Spleen (tissue), 11 donors: Measurements from ENCODE around the gene KDM8. TPM values are rescaled to one million over a fixed set of nuclear protein-coding genes. Genes with fewer than 3 reads are reported as not detected.
"Not testable (repeated sequence)": the region's sequence is repeated elsewhere in the genome, so short reads cannot be mapped to it uniquely, and the experiment has no call there.

Experiments used
- DNase-seq: peaks from one replicate; pipeline ENCODE4 v3.0.0-alpha.2; 2020
- H3K27ac ChIP-seq, 8 donors: fragments of 200-600 bp; sonication (generic) in 7 of 8; 1 replicate in 4 of 8; 2 replicates in 4 of 8; pipeline versions ENCODE4 v1.5.0 to v1.8.0; 2016 to 2021; ENCODE audit warnings: inconsistent platforms in 4 of 8, mild to moderate bottlenecking in 4 of 8, moderate library complexity in 1 of 8
- H3K27me3 ChIP-seq, 7 donors: fragments of 200-600 bp; sonication (generic) in 6 of 7; replicated peaks in 1 of 7; 1 replicate in 4 of 7; 2 replicates in 3 of 7; pipeline versions ENCODE4 v1.5.0 to v1.8.0; 2016 to 2021; ENCODE audit warnings: inconsistent platforms in 3 of 7, mild to moderate bottlenecking in 1 of 7
- H3K36me3 ChIP-seq, 6 donors: fragments of 200-600 bp; sonication (generic) in 5 of 6; 1 replicate in 4 of 6; 2 replicates in 2 of 6; pipeline versions ENCODE4 v1.5.0 to v1.8.0; 2016 to 2021; ENCODE audit warnings: inconsistent platforms in 2 of 6
- H3K4me1 ChIP-seq, 6 donors: fragments of 200-600 bp; sonication (generic) in 5 of 6; 1 replicate in 3 of 6; 2 replicates in 3 of 6; pipeline versions ENCODE4 v1.5.0 to v1.8.0; 2016 to 2021; ENCODE audit warnings: inconsistent platforms in 3 of 6
- H3K4me3 ChIP-seq, 8 donors: fragments of 200-600 bp; sonication (generic) in 7 of 8; 1 replicate in 4 of 8; 2 replicates in 4 of 8; pipeline versions ENCODE4 v1.5.0 to v1.8.0; 2016 to 2021; ENCODE audit warnings: inconsistent platforms in 4 of 8, mild to moderate bottlenecking in 4 of 8, moderate library complexity in 2 of 8
- H3K9me3 ChIP-seq, 8 donors: fragments of 200-600 bp; sonication (generic) in 7 of 8; 1 replicate in 4 of 8; 2 replicates in 4 of 8; pipeline versions ENCODE4 v1.5.0 to v1.8.0; 2016 to 2021; ENCODE audit warnings: inconsistent platforms in 4 of 8
- CTCF ChIP-seq, 11 experiments: fragments of 200-600 bp in 7 of 11; fragments of 450-650 bp in 4 of 11; sonication (generic) in 4 of 11; IDR thresholded peaks in 8 of 11; conservative IDR thresholded peaks in 3 of 11; 1 replicate in 7 of 11; 2 replicates in 4 of 11; pipeline versions ENCODE4 v1.4.0 to v1.8.0; 2016 to 2021; ENCODE audit warnings: antibody characterized with exemption in 11 of 11, inconsistent platforms in 4 of 11, mild to moderate bottlenecking in 1 of 11
- POLR2A ChIP-seq, 3 donors: fragments of 450-650 bp; IDR thresholded peaks; one replicate each; pipeline ENCODE4 v1.5.1; 2017; ENCODE audit warnings: antibody characterized with exemption in 3 of 3, mild to moderate bottlenecking in 1 of 3
- POLR2AphosphoS5 ChIP-seq, 3 donors: sonication (generic); formaldehyde crosslinking; IDR thresholded peaks; one replicate each; pipeline ENCODE4 v1.5.1; 2017; ENCODE audit warnings: antibody characterized with exemption in 3 of 3
- WGBS, 5 donors: extraction: QIAGEN DNeasy Blood & Tissue Kit in 3 of 5; methylation state at CpG; one replicate each; pipeline versions ENCODE4 v1.1.5 to v1.1.7; 2013 to 2018; 5-methylcytosine and 5-hydroxymethylcytosine counted together
- intact Hi-C: fragments of 100-400 bp; cut with DNase I; formaldehyde crosslinking; loops from one replicate; pipeline ENCODE4 v1.15.0; 2023; ENCODE audit warnings: low total_unique reads
- polyA plus RNA-seq, 3 donors: library from polyadenylated mRNA; stranded (reverse); fragments of 200-250 nt; gene quantifications; one replicate each; pipeline ENCODE4 v1.2.1, GENCODE V29; 2013
- total RNA-seq, 7 donors: library from RNA; depleted of rRNA in 3 of 7; stranded (reverse); fragments of >200 nt in 3 of 7; fragmentation: NEBNext Ultra II Directional in 4 of 7; extraction: Animal tissue kit (Norgen Biotek cat#: 25700) in 4 of 7; gene quantifications; one replicate each; pipeline versions ENCODE4 v1.1.0 to v1.2.1, GENCODE V29; 2016 to 2021
- donor health status: healthy with polysubstance abuse.
- donor health status: DM: no; HTN: no; CAD: no; lungs with moderate emphysema.
- donor health status: DM: no; HTN: no; CAD: no.
- donor health status: Bipolar disorder and iron deficiency.
- donor health status: healthy.
- donor health status: DM: no; HTN: no; CAD: no.
- donor health status: DM: yes; HTN: yes; CAD: no.

KDM8 gene
- total and polyA plus RNA-seq, 10 donors: 5.2 to 14.7 (median 9.6) TPM

- peak; percentile 52 for DNase-seq
- intact Hi-C loops: no loop called here
- WGBS, 5 donors: 48 to 60% (median 53%) methylated on average over 14 of the region's 14 CpGs
Measured at GRCh38 chr16:27204312-27204915, 1.1 kb downstream of the KDM8 start.

GRCh38 chr16:27205423-27206065 is 2.2 kb downstream of the KDM8 start:
- TF ChIP-seq POLR2A (IDR thresholded peaks at IDR 0.05): no peak
- no peaks in the 10 kb centered on the region for H3K27me3 ChIP-seq
- no peaks in the 10 kb centered on the region for H3K9me3 ChIP-seq
- peaks cover 9 to 47% (median 20%) of the 10 kb centered on the region in 6 donors for H3K4me1 ChIP-seq
- intact Hi-C loops: no loop called here
- peaks cover 2 to 30% (median 8%) of the 10 kb centered on the region in 6 donors for H3K36me3 ChIP-seq
- 67 to 90% (median 82%) methylated on average over 10 of the region's 10 CpGs for WGBS, 5 donors
- DNase-seq: peak; percentile 46
- no peak overlapping the region for H3K27ac ChIP-seq
- no peak overlapping the region for H3K4me3 ChIP-seq

More at GRCh38 chr16:27204312-27204915, 1.1 kb downstream of the KDM8 start:
- Histone ChIP-seq H3K27me3 (no peaks in the 10 kb centered on the region), H3K36me3 (peaks cover 0 to 19% (median 0%) of the 10 kb centered on the region in 6 donors), H3K4me1 (peaks cover 18 to 59% (median 31%) of the 10 kb centered on the region in 6 donors), H3K4me3 (peak overlapping the region; percentile 46 to 80 (median 54)), H3K9me3 (no peaks in the 10 kb centered on the region), H3K27ac (peak overlapping the region; percentile 96 to 99 (median 96))
- TF ChIP-seq POLR2A (IDR thresholded peaks at IDR 0.05) (no peak), POLR2AphosphoS5 (IDR thresholded peaks at IDR 0.05) (no peak), CTCF (IDR thresholded peaks at IDR 0.05 in 8 of 11, conservative IDR thresholded peaks at IDR 0.05 in 3 of 11) (no peak)

- H3K27ac ChIP-seq, H3K27me3 ChIP-seq, H3K9me3 ChIP-seq, intact Hi-C loops, H3K4me3 ChIP-seq: not testable (repeated sequence)
- DNase-seq: peak; percentile 37
- Histone ChIP-seq H3K36me3 (peaks cover 3 to 46% (median 20%) of the 10 kb centered on the region in 6 donors), H3K4me1 (peaks cover 9 to 35% (median 19%) of the 10 kb centered on the region in 6 donors)
- WGBS, 5 donors: 82 to 94% (median 90%) methylated on average over 10 of the region's 10 CpGs
Measured at GRCh38 chr16:27207121-27207520, 3.8 kb downstream of the KDM8 start.

- WGBS, 5 donors: 90 to 97% (median 93%) methylated on average over 8 of the region's 8 CpGs
- Histone ChIP-seq H3K27me3 (no peaks in the 10 kb centered on the region), H3K4me3 (no peak overlapping the region), H3K27ac (no peak overlapping the region), H3K36me3 (peaks cover 3 to 55% (median 21%) of the 10 kb centered on the region in 6 donors), H3K4me1 (peaks cover 5 to 25% (median 13%) of the 10 kb centered on the region in 6 donors), H3K9me3 (no peaks in the 10 kb centered on the region)
- intact Hi-C loops: no loop called here
- TF ChIP-seq CTCF (IDR thresholded peaks at IDR 0.05 in 8 of 11, conservative IDR thresholded peaks at IDR 0.05 in 3 of 11) (no peak), POLR2A (IDR thresholded peaks at IDR 0.05) (no peak), POLR2AphosphoS5 (IDR thresholded peaks at IDR 0.05) (no peak)
- DNase-seq: no peak
Measured at GRCh38 chr16:27208081-27208680, 4.9 kb downstream of the KDM8 start.

- 92 to 98% (median 97%) methylated on average over 3 of the region's 3 CpGs for WGBS, 5 donors
- no peak for DNase-seq
Measured at GRCh38 chr16:27208796-27209195, 5.5 kb downstream of the KDM8 start.

More at GRCh38 chr16:27208796-27209195, 5.5 kb downstream of the KDM8 start:
- H3K4me3 ChIP-seq: no peak overlapping the region
- no peak for TF ChIP-seq POLR2AphosphoS5 (IDR thresholded peaks at IDR 0.05)
- no peak for TF ChIP-seq POLR2A (IDR thresholded peaks at IDR 0.05)
- TF ChIP-seq CTCF (IDR thresholded peaks at IDR 0.05 in 8 of 11, conservative IDR thresholded peaks at IDR 0.05 in 3 of 11): no peak
- H3K27ac ChIP-seq: no peak overlapping the region
- peaks cover 3 to 60% (median 24%) of the 10 kb centered on the region in 6 donors for H3K36me3 ChIP-seq
- no peaks in the 10 kb centered on the region for H3K27me3 ChIP-seq
- peaks cover 5 to 24% (median 11%) of the 10 kb centered on the region in 6 donors for H3K4me1 ChIP-seq
- intact Hi-C loops: no loop called here
- no peaks in the 10 kb centered on the region for H3K9me3 ChIP-seq
